ENCODE results near the gene TTC17.

TTC17 gene

GRCh38 chr11:43505171-43505570 lies 146.5 kb downstream of the TTC17 start:
- H3K4me3 ChIP-seq (ENCODE audit: low read depth, low read length): no peak overlapping the region
- TF ChIP-seq CTCF (IDR thresholded peaks at IDR 0.05; ENCODE audit: low read depth, low read length, missing control alignments): no peak
- no peak for DNase-seq (ENCODE audit: low read depth)

GRCh38 chr11:43507171-43507570 lies 148.5 kb downstream of the TTC17 start:
- no peak for TF ChIP-seq CTCF (IDR thresholded peaks at IDR 0.05; ENCODE audit: low read depth, low read length, missing control alignments)
- no peak for DNase-seq (ENCODE audit: low read depth)

GRCh38 chr11:43508511-43508918 lies 149.8 kb downstream of the TTC17 start:
- DNase-seq (ENCODE audit: low read depth): no peak
- no peak overlapping the region for H3K4me3 ChIP-seq (ENCODE audit: low read depth, low read length)
- no peak for TF ChIP-seq CTCF (IDR thresholded peaks at IDR 0.05; ENCODE audit: low read depth, low read length, missing control alignments)

More at GRCh38 chr11:43507171-43507570, 148.5 kb downstream of the TTC17 start:
- H3K4me3 ChIP-seq (ENCODE audit: low read depth, low read length): no peak overlapping the region

- no peak overlapping the region for H3K4me3 ChIP-seq (ENCODE audit: low read depth, low read length)
- no peak for DNase-seq (ENCODE audit: low read depth)
- TF ChIP-seq CTCF (IDR thresholded peaks at IDR 0.05; ENCODE audit: low read depth, low read length, missing control alignments): no peak
Measured at GRCh38 chr11:43511959-43512358, 153.2 kb downstream of the TTC17 start.

GRCh38 chr11:43515090-43515489 lies 156.4 kb downstream of the TTC17 start:
- TF ChIP-seq CTCF (IDR thresholded peaks at IDR 0.05; ENCODE audit: low read depth, low read length, missing control alignments): peak; percentile 31
- DNase-seq (ENCODE audit: low read depth): no peak

GRCh38 chr11:43516316-43516850 lies 157.7 kb downstream of the TTC17 start:
- H3K4me3 ChIP-seq (ENCODE audit: low read depth, low read length): no peak overlapping the region
- TF ChIP-seq CTCF (IDR thresholded peaks at IDR 0.05; ENCODE audit: low read depth, low read length, missing control alignments): no peak
- no peak for DNase-seq (ENCODE audit: low read depth)

More at GRCh38 chr11:43515090-43515489, 156.4 kb downstream of the TTC17 start:
- H3K4me3 ChIP-seq (ENCODE audit: low read depth, low read length): no peak overlapping the region

GRCh38 chr11:43517518-43517917 lies 158.8 kb downstream of the TTC17 start:
- no peak overlapping the region for H3K4me3 ChIP-seq (ENCODE audit: low read depth, low read length)
- DNase-seq (ENCODE audit: low read depth): no peak
- no peak for TF ChIP-seq CTCF (IDR thresholded peaks at IDR 0.05; ENCODE audit: low read depth, low read length, missing control alignments)
